Astrocyte (in vitro differentiated cells and primary cell): ENCODE data around the gene AQR. TPM values are rescaled to one million over a fixed set of nuclear protein-coding genes. Genes with fewer than 3 reads are reported as not detected.

Source experiments
- DNase-seq: peaks from one replicate; pipeline ENCODE4 v3.0.0-alpha.2; 2010; ENCODE audit warnings: low read depth
- FAIRE-seq: peaks from 2 replicates; lab custom pipeline; 2011; peaks lifted over from hg19 to GRCh38; lab: Jason Lieb, UNC
- H2AFZ ChIP-seq: 2 replicates; pipeline ENCODE4 v1.6.0; 2012; ENCODE audit warnings: low read depth, low read length, inconsistent platforms
- H3K27ac ChIP-seq: 2 replicates; pipeline ENCODE4 v1.5.1; 2011; ENCODE audit warnings: low read depth, low read length, inconsistent platforms
- H3K27me3 ChIP-seq: 2 replicates; pipeline ENCODE4 v1.6.0; 2011; ENCODE audit warnings: low read length, inconsistent platforms; ENCODE audit not compliant: insufficient read depth
- H3K36me3 ChIP-seq: 2 replicates; pipeline ENCODE4 v1.5.1; 2011; ENCODE audit warnings: low read length, inconsistent platforms; ENCODE audit not compliant: insufficient read depth
- H3K4me1 ChIP-seq: 2 replicates; pipeline ENCODE4 v1.5.1; 2011; ENCODE audit warnings: low read length, inconsistent platforms; ENCODE audit not compliant: insufficient read depth
- H3K4me2 ChIP-seq: 2 replicates; pipeline ENCODE4 v1.6.0; 2012; ENCODE audit warnings: low read length, inconsistent platforms
- H3K4me3 ChIP-seq: 2 replicates; pipeline ENCODE4 v1.5.1; 2011; ENCODE audit warnings: low read depth, mild to moderate bottlenecking, low read length, inconsistent platforms; ENCODE audit not compliant: insufficient read depth
- H3K79me2 ChIP-seq: 2 replicates; pipeline ENCODE4 v1.6.0; 2012; ENCODE audit warnings: mild to moderate bottlenecking, low read length, inconsistent platforms; ENCODE audit not compliant: insufficient read depth
- H3K9ac ChIP-seq: 2 replicates; pipeline ENCODE4 v1.6.0; 2012; ENCODE audit warnings: mild to moderate bottlenecking, low read length, inconsistent platforms
- H3K9me3 ChIP-seq: 2 replicates; pipeline ENCODE4 v1.5.1; 2012; ENCODE audit warnings: low read depth, mild to moderate bottlenecking, low read length, inconsistent platforms; ENCODE audit not compliant: insufficient read depth
- H4K20me1 ChIP-seq: 2 replicates; pipeline ENCODE4 v1.6.0; 2012; ENCODE audit warnings: low read length, inconsistent platforms; ENCODE audit not compliant: insufficient read depth
- H3K27ac Mint-ChIP-seq: one replicate; pipeline ENCODE4 v1.8.0; 2021; ENCODE audit warnings: mild to moderate bottlenecking, mixed read lengths; ENCODE audit not compliant: unreplicated experiment
- H3K27me3 Mint-ChIP-seq: one replicate; pipeline ENCODE4 v1.8.0; 2021; ENCODE audit warnings: low read depth, mixed read lengths; ENCODE audit not compliant: unreplicated experiment
- H3K36me3 Mint-ChIP-seq: one replicate; pipeline ENCODE4 v1.8.0; 2021; ENCODE audit warnings: low read depth, mixed read lengths; ENCODE audit not compliant: unreplicated experiment
- H3K4me1 Mint-ChIP-seq: one replicate; pipeline ENCODE4 v1.8.0; 2021; ENCODE audit warnings: low read depth, mixed read lengths; ENCODE audit not compliant: unreplicated experiment
- H3K4me3 Mint-ChIP-seq: one replicate; pipeline ENCODE4 v1.8.0; 2021; ENCODE audit warnings: mild to moderate bottlenecking, moderate library complexity, mixed read lengths; ENCODE audit not compliant: unreplicated experiment
- H3K9me3 Mint-ChIP-seq: one replicate; pipeline ENCODE4 v1.8.0; 2021; ENCODE audit warnings: mild to moderate bottlenecking, mixed read lengths; ENCODE audit not compliant: unreplicated experiment
- CTCF ChIP-seq: IDR thresholded peaks from 2 replicates; pipeline ENCODE4 v1.5.1; 2011; ENCODE audit warnings: low read depth, mild to moderate bottlenecking, inconsistent platforms, low read length, moderate library complexity; ENCODE audit not compliant: insufficient read depth
- EZH2 ChIP-seq: IDR thresholded peaks from 2 replicates; pipeline ENCODE4 v1.6.1; 2012; ENCODE audit warnings: mild to moderate bottlenecking, low read length, inconsistent platforms; ENCODE audit not compliant: insufficient read depth
- total RNA-seq: library from RNA; stranded (reverse); gene quantifications from 2 replicates; pipeline ENCODE4 v1.2.1, GENCODE V29; 2021

AQR gene
- total RNA-seq, 1 donor from 2014 or later: 27.2 TPM

DNA sequence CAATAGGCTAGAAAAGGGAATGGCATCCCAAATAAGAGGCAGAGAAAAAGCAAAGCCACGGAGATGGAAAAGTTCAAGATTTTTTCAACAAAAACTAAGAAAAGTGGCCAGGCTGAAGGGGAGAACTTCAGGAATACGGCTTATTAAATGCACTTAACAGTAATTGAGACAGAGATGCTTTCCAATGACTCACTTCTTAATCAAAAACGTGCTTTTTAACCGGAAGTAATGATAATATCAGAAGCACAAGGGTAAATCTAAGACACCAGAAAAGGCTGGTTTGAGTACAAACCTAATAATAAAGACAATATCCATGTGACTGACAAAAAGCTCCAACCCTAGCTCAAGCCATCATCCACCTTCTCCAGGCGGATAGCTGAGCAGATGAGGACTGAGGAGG is 149.4 kb downstream of the AQR start:
- Histone ChIP-seq H3K9me3 (no peaks in the 10 kb centered on the region), H3K4me3 (no peak overlapping the region), H3K4me1 (no peaks in the 10 kb centered on the region), H3K79me2 (no peaks in the 10 kb centered on the region), H4K20me1 (no peaks in the 10 kb centered on the region), H3K9ac (no peak overlapping the region), H3K27ac (no peak overlapping the region), H3K27me3 (peaks cover 2% of the 10 kb centered on the region), H2AFZ (no peak overlapping the region), H3K4me2 (no peak overlapping the region), H3K36me3 (no peaks in the 10 kb centered on the region)
- FAIRE-seq (no peak), DNase-seq (no peak)
- TF ChIP-seq CTCF: no peak
- TF ChIP-seq EZH2: no peak
- peaks cover 3% of the 10 kb centered on the region for H3K4me1 Mint-ChIP-seq
- H3K27ac Mint-ChIP-seq: no peak overlapping the region
- H3K4me3 Mint-ChIP-seq: no peak overlapping the region
- H3K27me3 Mint-ChIP-seq: peaks cover 11% of the 10 kb centered on the region
- H3K36me3 Mint-ChIP-seq: peaks cover 2% of the 10 kb centered on the region
- H3K9me3 Mint-ChIP-seq: peaks cover 8% of the 10 kb centered on the region

- no peak for FAIRE-seq
- Mint-ChIP-seq H3K36me3 (no peaks in the 10 kb centered on the region), H3K27ac (no peak overlapping the region), H3K9me3 (peaks cover 5% of the 10 kb centered on the region), H3K4me3 (no peak overlapping the region), H3K27me3 (peaks cover 6% of the 10 kb centered on the region), H3K4me1 (peaks cover 8% of the 10 kb centered on the region)
- Histone ChIP-seq H3K27ac (no peak overlapping the region), H4K20me1 (no peaks in the 10 kb centered on the region), H2AFZ (no peak overlapping the region), H3K4me2 (no peak overlapping the region), H3K9ac (no peak overlapping the region), H3K36me3 (no peaks in the 10 kb centered on the region), H3K27me3 (peaks cover 2% of the 10 kb centered on the region), H3K79me2 (no peaks in the 10 kb centered on the region), H3K9me3 (no peaks in the 10 kb centered on the region), H3K4me1 (no peaks in the 10 kb centered on the region), H3K4me3 (no peak overlapping the region)
- DNase-seq: peak; percentile 24
- TF ChIP-seq EZH2 (no peak), CTCF (no peak)
These were observed 151.0 kb downstream of the AQR start for GRCh38 chr15:34818526-34818925.

GRCh38 chr15:34815836-34816235 is 153.7 kb downstream of the AQR start:
- Mint-ChIP-seq H3K4me1 (peaks cover 16% of the 10 kb centered on the region), H3K27ac (no peak overlapping the region), H3K27me3 (no peaks in the 10 kb centered on the region), H3K36me3 (no peaks in the 10 kb centered on the region), H3K9me3 (peaks cover 2% of the 10 kb centered on the region), H3K4me3 (no peak overlapping the region)
- TF ChIP-seq CTCF (no peak), EZH2 (no peak)
- Histone ChIP-seq H3K36me3 (no peaks in the 10 kb centered on the region), H3K79me2 (no peaks in the 10 kb centered on the region), H3K4me1 (peaks cover 1% of the 10 kb centered on the region), H3K9me3 (no peaks in the 10 kb centered on the region), H3K4me2 (no peak overlapping the region), H3K4me3 (no peak overlapping the region), H3K27me3 (no peaks in the 10 kb centered on the region), H3K27ac (no peak overlapping the region), H4K20me1 (no peaks in the 10 kb centered on the region), H3K9ac (no peak overlapping the region), H2AFZ (no peak overlapping the region)
- FAIRE-seq: no peak
- DNase-seq: no peak
